Lung (tissue), 12 donors: Measurements from ENCODE around the gene COP1. TPM values are rescaled to one million over a fixed set of nuclear protein-coding genes. Genes with fewer than 3 reads are reported as not detected.
"Not testable (repeated sequence)": the region's sequence is repeated elsewhere in the genome, so short reads cannot be mapped to it uniquely, and the experiment has no call there.

ENCODE experiments used
- ATAC-seq: fragments of 200-7000 bp; cut with Tn5 transposase; one replicate; pipeline ENCODE4 v1.9.1; 2020; ENCODE audit warnings: moderate number of reproducible peaks; ENCODE audit not compliant: insufficient read depth, low FRiP score
- DNase-seq, 3 donors: peaks; one replicate each; pipeline ENCODE4 v3.0.0-alpha.2; 2013 to 2017
- H3K27ac ChIP-seq, 2 donors: one replicate each; pipeline ENCODE4 v1.5.1; 2013; ENCODE audit warnings: mild to moderate bottlenecking in 2 of 2, moderate library complexity in 2 of 2, control low read depth in 1 of 2, inconsistent platforms in 1 of 2, low read depth in 1 of 2, low read length in 1 of 2
- H3K27me3 ChIP-seq, 3 donors: one replicate each; pipeline ENCODE4 v1.5.1; 2013; ENCODE audit warnings: low read length in 2 of 3; ENCODE audit not compliant: control insufficient read depth in 3 of 3, insufficient read depth in 3 of 3
- H3K36me3 ChIP-seq, 4 donors: one replicate each; pipeline ENCODE4 v1.5.1; 2013; ENCODE audit warnings: low read length in 4 of 4, mild to moderate bottlenecking in 1 of 4, moderate library complexity in 1 of 4; ENCODE audit not compliant: control insufficient read depth in 4 of 4, insufficient read depth in 4 of 4
- H3K4me1 ChIP-seq, 5 donors: one replicate each; pipeline ENCODE4 v1.5.1; 2013; ENCODE audit warnings: low read length in 5 of 5, mild to moderate bottlenecking in 2 of 5, moderate library complexity in 1 of 5; ENCODE audit not compliant: control insufficient read depth in 5 of 5, insufficient read depth in 5 of 5
- H3K4me3 ChIP-seq: one replicate; pipeline ENCODE4 v1.5.1; 2013; ENCODE audit warnings: mild to moderate bottlenecking, control low read depth, moderate library complexity
- H3K9ac ChIP-seq, 2 donors: one replicate each; pipeline ENCODE4 v1.5.1; 2013; ENCODE audit warnings: low read length in 2 of 2, control low read depth in 1 of 2; ENCODE audit not compliant: insufficient read depth in 1 of 2
- H3K9me3 ChIP-seq, 4 donors: one replicate each; pipeline ENCODE4 v1.5.1; 2013; ENCODE audit warnings: low read length in 3 of 4, mild to moderate bottlenecking in 1 of 4, moderate library complexity in 1 of 4; ENCODE audit not compliant: control insufficient read depth in 4 of 4, insufficient read depth in 3 of 4
- WGBS, 2 donors: extraction: QIAGEN DNeasy Blood & Tissue Kit; methylation state at CpG; one replicate each; pipeline ENCODE4 v1.1.7; 2013; 5-methylcytosine and 5-hydroxymethylcytosine counted together
- polyA plus RNA-seq, 2 donors: library from polyadenylated mRNA; stranded (reverse); fragments of 200-250 nt; gene quantifications; one replicate each; pipeline ENCODE4 v1.2.1, GENCODE V29; 2013
- total RNA-seq, 2 donors: library from RNA; depleted of rRNA in 1 of 2; stranded (reverse); fragments of >200 nt in 1 of 2; gene quantifications; one replicate each; pipeline ENCODE4 v1.2.1, GENCODE V29; 2014 to 2021
- TF ChIP-seq, protein P1 (sequence below): IDR thresholded peaks from 2 replicates; pipeline ENCODE4 v1.5.1; 2012; ENCODE audit warnings: mild to moderate bottlenecking; ENCODE audit errors: control extremely low read depth, extremely low read depth
- donor health status: control.
- donor health status: control.
- donor health status: Bipolar disorder and iron deficiency.
- donor health status: healthy.
- donor health status: DM: yes; HTN: yes; CAD: no.

COP1 gene
- total and polyA plus RNA-seq, 4 donors: 31.3 to 71.4 (median 52.8) TPM

- no peak for DNase-seq
- Histone ChIP-seq H3K36me3 (no peaks in the 10 kb centered on the region), H3K4me1 (no peaks in the 10 kb centered on the region), H3K9ac (no peak overlapping the region), H3K27ac (no peak overlapping the region), H3K9me3 (no peaks in the 10 kb centered on the region), H3K4me3 (no peak overlapping the region), H3K27me3 (no peaks in the 10 kb centered on the region)
- TF ChIP-seq, protein P1, sequence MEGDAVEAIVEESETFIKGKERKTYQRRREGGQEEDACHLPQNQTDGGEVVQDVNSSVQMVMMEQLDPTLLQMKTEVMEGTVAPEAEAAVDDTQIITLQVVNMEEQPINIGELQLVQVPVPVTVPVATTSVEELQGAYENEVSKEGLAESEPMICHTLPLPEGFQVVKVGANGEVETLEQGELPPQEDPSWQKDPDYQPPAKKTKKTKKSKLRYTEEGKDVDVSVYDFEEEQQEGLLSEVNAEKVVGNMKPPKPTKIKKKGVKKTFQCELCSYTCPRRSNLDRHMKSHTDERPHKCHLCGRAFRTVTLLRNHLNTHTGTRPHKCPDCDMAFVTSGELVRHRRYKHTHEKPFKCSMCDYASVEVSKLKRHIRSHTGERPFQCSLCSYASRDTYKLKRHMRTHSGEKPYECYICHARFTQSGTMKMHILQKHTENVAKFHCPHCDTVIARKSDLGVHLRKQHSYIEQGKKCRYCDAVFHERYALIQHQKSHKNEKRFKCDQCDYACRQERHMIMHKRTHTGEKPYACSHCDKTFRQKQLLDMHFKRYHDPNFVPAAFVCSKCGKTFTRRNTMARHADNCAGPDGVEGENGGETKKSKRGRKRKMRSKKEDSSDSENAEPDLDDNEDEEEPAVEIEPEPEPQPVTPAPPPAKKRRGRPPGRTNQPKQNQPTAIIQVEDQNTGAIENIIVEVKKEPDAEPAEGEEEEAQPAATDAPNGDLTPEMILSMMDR: no peak
- ATAC-seq: no peak
- WGBS, 2 donors: 90 to 94% methylated on average over 2 of the region's 2 CpGs
These were observed 36.7 kb upstream of the COP1 start for GRCh38 chr1:176243746-176244145.

GRCh38 chr1:176241385-176242015, 34.4 kb upstream of the COP1 start:
- TF ChIP-seq, protein P1: no peak
- ATAC-seq: no peak
- H3K9ac ChIP-seq: no peak overlapping the region
- H3K27me3 ChIP-seq: no peaks in the 10 kb centered on the region
- H3K4me1 ChIP-seq: no peaks in the 10 kb centered on the region
- 67 to 68% methylated on average over 2 of the region's 2 CpGs for WGBS, 2 donors
- H3K27ac ChIP-seq: no peak overlapping the region
- no peak overlapping the region for H3K4me3 ChIP-seq
- no peak for DNase-seq
- no peaks in the 10 kb centered on the region for H3K9me3 ChIP-seq
- no peaks in the 10 kb centered on the region for H3K36me3 ChIP-seq

- H3K9me3 ChIP-seq, H3K27me3 ChIP-seq, ATAC-seq, H3K4me3 ChIP-seq, H3K36me3 ChIP-seq, H3K9ac ChIP-seq, DNase-seq, H3K4me1 ChIP-seq, H3K27ac ChIP-seq: not testable (repeated sequence)
- 82% methylated on average over 3 of the region's 3 CpGs for WGBS, 2 donors
These were observed 26.6 kb upstream of the COP1 start for GRCh38 chr1:176233657-176234056.

DNA sequence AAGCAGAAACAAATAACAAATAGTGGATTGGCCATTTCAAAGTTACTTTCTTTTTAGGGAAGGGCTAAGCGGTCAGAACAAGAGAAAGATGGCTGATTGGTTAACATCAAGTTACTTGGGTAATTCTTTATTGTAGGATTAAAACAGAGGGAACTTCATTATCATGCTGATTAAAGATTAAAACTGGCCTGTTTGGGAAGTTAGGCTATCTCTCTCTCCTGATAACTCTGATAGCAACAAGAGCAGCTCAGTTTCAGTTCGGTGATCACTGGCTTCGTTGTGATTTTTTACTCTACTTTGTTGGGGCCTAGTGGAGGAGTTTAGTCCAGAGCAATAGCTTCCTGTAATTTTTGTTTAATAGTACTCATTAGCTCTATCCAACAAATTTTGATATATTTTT, 20.5 kb upstream of the COP1 start:
- WGBS, 2 donors: 92 to 93% methylated on average over 3 of the region's 3 CpGs
- H3K27me3 ChIP-seq: no peaks in the 10 kb centered on the region
- peaks cover 0 to 4% (median 0%) of the 10 kb centered on the region in 5 donors for H3K4me1 ChIP-seq
- no peak for ATAC-seq
- no peak overlapping the region for H3K27ac ChIP-seq
- no peak overlapping the region for H3K4me3 ChIP-seq
- H3K9ac ChIP-seq: no peak overlapping the region
- TF ChIP-seq, protein P1: no peak
- H3K36me3 ChIP-seq: no peaks in the 10 kb centered on the region
- H3K9me3 ChIP-seq: peaks cover 0 to 2% (median 0%) of the 10 kb centered on the region in 4 donors
- no peak for DNase-seq
